ENCODE data around the gene LAMTOR5. TPM values are rescaled to one million over a fixed set of nuclear protein-coding genes. Genes with fewer than 3 reads are reported as not detected.
A peak's percentile ranks its signal among the peaks of the same experiment; 100 is the strongest.

Gene LAMTOR5
- total RNA-seq, 2 experiments from 2014 or later = 105 to 108 TPM

DNA sequence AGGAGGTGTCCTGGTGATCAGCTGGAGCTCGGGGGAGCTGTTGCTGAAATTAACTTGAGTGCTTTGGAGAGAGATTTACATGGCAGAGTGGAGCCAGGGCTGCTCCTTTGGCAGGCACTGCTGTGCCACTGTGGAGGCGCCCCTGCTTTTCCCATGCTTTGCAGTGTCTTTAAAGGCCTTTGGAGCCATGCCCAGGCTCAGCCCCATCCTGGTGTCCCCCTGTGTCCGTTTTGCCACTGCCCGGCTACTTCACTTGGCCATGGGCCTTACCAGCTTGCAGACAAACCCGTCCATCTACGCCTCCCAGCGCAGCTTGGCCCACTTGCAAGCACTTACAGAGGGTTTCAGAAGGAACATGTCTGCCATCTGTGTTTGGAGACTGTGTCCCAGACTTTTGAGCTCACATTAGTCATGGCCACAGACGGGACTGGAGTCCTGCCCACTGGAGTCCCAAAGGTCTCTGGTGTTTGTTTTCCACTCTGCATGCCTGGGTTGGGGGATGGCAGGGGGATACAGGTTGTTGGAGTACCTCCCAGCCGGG, 18.2 kb upstream of the LAMTOR5 start:
- ChIA-PET POLR2A (no interaction called here), CTCF (no interaction called here)
- Histone ChIP-seq H3K4me1 (ENCODE audit: insufficient read depth, low read length) (no peaks in the 10 kb centered on the region), H3K27me3 (ENCODE audit: control insufficient read depth in 1 of 2, insufficient read depth in 2 of 2, low read length in 2 of 2) (peaks cover 0 to 3% of the 10 kb centered on the region in 2 experiments), H3K36me3 (ENCODE audit: insufficient read depth, low read length) (no peaks in the 10 kb centered on the region), H3K9me3 (ENCODE audit: control insufficient read depth in 1 of 2, insufficient read depth in 1 of 2, low read length in 2 of 2) (no peaks in the 10 kb centered on the region), H3K4me3 (ENCODE audit: low read length) (no peak overlapping the region), H3K27ac (ENCODE audit: low read depth in 1 of 2, low read length in 2 of 2) (no peak overlapping the region)
- TF ChIP-seq, protein P1, sequence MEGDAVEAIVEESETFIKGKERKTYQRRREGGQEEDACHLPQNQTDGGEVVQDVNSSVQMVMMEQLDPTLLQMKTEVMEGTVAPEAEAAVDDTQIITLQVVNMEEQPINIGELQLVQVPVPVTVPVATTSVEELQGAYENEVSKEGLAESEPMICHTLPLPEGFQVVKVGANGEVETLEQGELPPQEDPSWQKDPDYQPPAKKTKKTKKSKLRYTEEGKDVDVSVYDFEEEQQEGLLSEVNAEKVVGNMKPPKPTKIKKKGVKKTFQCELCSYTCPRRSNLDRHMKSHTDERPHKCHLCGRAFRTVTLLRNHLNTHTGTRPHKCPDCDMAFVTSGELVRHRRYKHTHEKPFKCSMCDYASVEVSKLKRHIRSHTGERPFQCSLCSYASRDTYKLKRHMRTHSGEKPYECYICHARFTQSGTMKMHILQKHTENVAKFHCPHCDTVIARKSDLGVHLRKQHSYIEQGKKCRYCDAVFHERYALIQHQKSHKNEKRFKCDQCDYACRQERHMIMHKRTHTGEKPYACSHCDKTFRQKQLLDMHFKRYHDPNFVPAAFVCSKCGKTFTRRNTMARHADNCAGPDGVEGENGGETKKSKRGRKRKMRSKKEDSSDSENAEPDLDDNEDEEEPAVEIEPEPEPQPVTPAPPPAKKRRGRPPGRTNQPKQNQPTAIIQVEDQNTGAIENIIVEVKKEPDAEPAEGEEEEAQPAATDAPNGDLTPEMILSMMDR (IDR thresholded peaks at IDR 0.05) = no peak
- Mint-ChIP-seq H3K4me3 (no peak overlapping the region), H3K9me3 (no peaks in the 10 kb centered on the region), H3K36me3 (ENCODE audit: low read depth) (no peaks in the 10 kb centered on the region), H3K27ac (no peak overlapping the region), H3K27me3 (peaks cover 14% of the 10 kb centered on the region), H3K4me1 (ENCODE audit: low read depth) (no peaks in the 10 kb centered on the region)
- ATAC-seq (ENCODE audit: poor library complexity) = no peak
- intact Hi-C loops (cut with DNase I, micrococcal nuclease) = no loop called here
- no peak for DNase-seq

DNA sequence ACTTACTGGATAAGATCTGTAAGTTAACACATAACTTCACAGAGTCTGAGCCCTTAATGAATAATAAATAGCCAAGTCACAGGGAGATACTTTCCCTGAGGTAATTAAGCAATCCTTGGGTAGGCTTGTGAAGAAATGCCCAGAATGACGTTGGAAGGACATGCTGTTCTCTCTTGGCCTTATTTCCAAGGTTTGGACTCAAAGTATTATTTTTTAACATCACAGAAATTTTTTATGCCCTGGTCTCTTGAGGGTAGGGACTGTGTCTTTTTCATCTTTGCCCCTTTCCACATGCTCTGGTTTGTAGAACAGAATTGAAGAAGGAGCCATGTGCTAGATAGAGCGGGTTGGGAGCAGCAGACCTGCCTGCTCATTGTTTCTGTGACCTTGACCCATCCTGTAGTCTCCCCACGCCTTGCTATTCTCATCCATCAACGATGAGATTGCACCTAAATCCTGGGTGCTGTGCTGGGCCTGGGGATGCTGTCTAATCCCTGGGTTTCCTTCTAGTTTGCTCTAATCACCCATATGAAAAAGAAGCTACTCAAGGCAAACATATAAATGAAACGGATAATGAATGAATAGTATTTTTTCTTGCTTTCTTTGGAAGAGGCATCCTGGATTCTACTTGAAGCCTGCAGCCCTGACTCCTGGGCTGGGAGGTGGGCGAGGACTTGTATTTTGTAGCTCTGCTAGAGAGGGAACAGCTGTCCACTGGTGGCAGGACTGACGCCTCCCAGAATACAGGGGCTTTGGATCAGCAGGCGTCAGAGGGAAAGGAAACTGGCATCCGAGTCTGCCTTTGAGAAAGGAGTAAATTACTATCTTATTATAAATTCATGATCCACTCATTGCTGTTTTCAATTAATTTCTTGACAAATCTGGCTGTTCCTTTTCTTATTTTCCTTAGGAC, 17.5 kb upstream of the LAMTOR5 start:
- TF ChIP-seq, protein P1 (IDR thresholded peaks at IDR 0.05) = no peak
- H3K27me3 ChIP-seq (ENCODE audit: control insufficient read depth in 1 of 2, insufficient read depth in 2 of 2, low read length in 2 of 2) = peaks cover 0 to 3% of the 10 kb centered on the region in 2 experiments
- Mint-ChIP-seq H3K4me3 (no peak overlapping the region), H3K9me3 (no peaks in the 10 kb centered on the region), H3K36me3 (ENCODE audit: low read depth) (no peaks in the 10 kb centered on the region), H3K27ac (no peak overlapping the region), H3K27me3 (peaks cover 7% of the 10 kb centered on the region), H3K4me1 (ENCODE audit: low read depth) (no peaks in the 10 kb centered on the region)
- no peaks in the 10 kb centered on the region for H3K36me3 ChIP-seq (ENCODE audit: insufficient read depth, low read length)
- no peaks in the 10 kb centered on the region for H3K9me3 ChIP-seq (ENCODE audit: control insufficient read depth in 1 of 2, insufficient read depth in 1 of 2, low read length in 2 of 2)
- intact Hi-C loops (cut with DNase I, micrococcal nuclease) = no loop called here
- no peak overlapping the region for H3K27ac ChIP-seq (ENCODE audit: low read depth in 1 of 2, low read length in 2 of 2)
- ATAC-seq (ENCODE audit: poor library complexity) (no peak), DNase-seq (no peak)
- H3K4me3 ChIP-seq (ENCODE audit: low read length) = no peak overlapping the region
- CTCF ChIA-PET = no interaction called here
- H3K4me1 ChIP-seq (ENCODE audit: insufficient read depth, low read length) = no peaks in the 10 kb centered on the region
- POLR2A ChIA-PET = no interaction called here

DNA sequence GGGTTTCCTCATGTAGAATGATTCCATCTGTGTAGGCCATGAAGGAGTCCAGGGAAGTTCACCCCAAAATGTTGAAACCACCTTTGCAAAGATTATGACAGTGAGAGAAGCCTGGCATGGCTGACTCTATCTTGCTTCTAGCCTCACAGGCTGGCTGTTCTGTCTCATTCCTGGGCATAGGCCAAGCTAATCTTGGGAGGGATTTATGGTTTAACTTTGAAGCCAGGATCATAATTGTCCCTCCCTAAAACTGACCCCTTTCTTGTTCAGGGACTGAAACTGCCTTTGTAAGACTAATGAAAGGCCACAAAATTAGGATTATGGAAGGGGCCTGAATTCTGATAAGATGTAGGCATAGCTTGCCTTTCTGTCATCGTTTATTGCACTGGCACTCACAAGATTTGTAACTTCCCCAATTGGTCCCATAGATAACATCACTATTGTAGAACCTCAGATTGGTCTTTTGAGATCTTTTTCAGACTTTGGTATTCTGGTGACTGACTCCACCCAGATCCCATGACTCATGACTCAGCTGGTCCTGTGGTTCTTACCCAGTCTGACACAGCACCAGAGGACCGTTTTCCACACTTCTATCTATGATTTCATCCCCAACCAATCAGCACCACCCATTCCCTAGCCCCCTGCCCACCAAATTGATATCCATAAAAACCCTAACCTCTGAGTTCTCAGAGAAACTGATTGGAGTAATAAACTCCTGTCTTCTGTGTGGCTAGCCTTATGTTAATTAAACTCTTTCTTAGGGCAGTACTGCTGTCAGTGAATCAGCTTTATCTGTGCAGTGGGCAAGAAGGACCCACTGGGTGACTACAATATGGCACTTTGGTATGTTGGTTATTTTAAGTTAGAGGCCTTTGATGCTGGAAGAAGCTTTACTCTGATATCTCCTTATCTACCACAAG, 13.6 kb upstream of the LAMTOR5 start:
- H3K36me3 ChIP-seq (ENCODE audit: insufficient read depth, low read length) = no peaks in the 10 kb centered on the region
- H3K9me3 ChIP-seq (ENCODE audit: control insufficient read depth in 1 of 2, insufficient read depth in 1 of 2, low read length in 2 of 2) = no peaks in the 10 kb centered on the region
- H3K4me3 Mint-ChIP-seq = no peak overlapping the region
- H3K27ac Mint-ChIP-seq = no peak overlapping the region
- DNase-seq = peak in 2 of 14 experiments; percentile 53 to 56
- peaks cover 6% of the 10 kb centered on the region for H3K27me3 Mint-ChIP-seq
- CTCF ChIA-PET = interaction anchor here (1.2 kb wide), 1 partner anchor 39 kb away, joined by 5 read pairs; no protein-coding TSS in a partner anchor
- H3K36me3 Mint-ChIP-seq (ENCODE audit: low read depth) = no peaks in the 10 kb centered on the region
- no peaks in the 10 kb centered on the region for H3K9me3 Mint-ChIP-seq
- POLR2A ChIA-PET = no interaction called here
- no peak overlapping the region for H3K27ac ChIP-seq (ENCODE audit: low read depth in 1 of 2, low read length in 2 of 2)
- H3K4me1 Mint-ChIP-seq (ENCODE audit: low read depth) = no peaks in the 10 kb centered on the region
- TF ChIP-seq, protein P1 (IDR thresholded peaks at IDR 0.05) = no peak
- ATAC-seq (ENCODE audit: poor library complexity) = no peak
- H3K4me3 ChIP-seq (ENCODE audit: low read length) = no peak overlapping the region
- intact Hi-C loops (cut with DNase I, micrococcal nuclease) = no loop called here
- no peaks in the 10 kb centered on the region for H3K4me1 ChIP-seq (ENCODE audit: insufficient read depth, low read length)
- H3K27me3 ChIP-seq (ENCODE audit: control insufficient read depth in 1 of 2, insufficient read depth in 2 of 2, low read length in 2 of 2) = peaks cover 0 to 3% of the 10 kb centered on the region in 2 experiments

Measured in CD4-positive, alpha-beta T cell (primary cell).